ENCODE measurements around the gene PLIN4. TPM values are rescaled to one million over a fixed set of nuclear protein-coding genes. Genes with fewer than 3 reads are reported as not detected.

PLIN4 gene
- total and polyA plus RNA-seq, 9 of the 15 experiments (the other 6 are each of a cell fraction or from before 2014, with no cell fraction given) = 0.04 to 0.16 (median 0.07) TPM; not detected in 3

DNA sequence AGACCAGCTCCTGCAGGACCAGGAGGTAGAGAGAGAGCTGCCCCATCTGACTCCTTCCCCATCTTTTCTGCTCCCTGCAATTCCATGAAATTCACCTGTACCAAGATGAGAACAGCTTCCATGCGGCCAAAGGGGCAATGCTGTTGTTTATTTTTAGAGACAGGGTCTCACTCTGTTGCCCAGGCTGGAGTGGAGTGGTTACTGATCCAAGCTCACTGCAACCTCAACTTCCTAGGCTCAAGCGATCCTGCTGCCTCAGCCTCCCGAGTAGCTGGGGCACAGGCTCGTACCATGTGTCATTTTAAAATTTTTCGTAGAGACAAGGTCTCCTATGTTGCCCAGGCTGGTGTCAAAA is 3.6 kb upstream of the PLIN4 start (continued):
- TF ChIP-seq PPARD (CRISPR knock-in tag; IDR thresholded peaks at IDR 0.05) = no peak
- TF ChIP-seq ZNF780A (CRISPR knock-in tag; IDR thresholded peaks at IDR 0.05) = no peak
- no peak for TF ChIP-seq ZNF274 (IDR thresholded peaks at IDR 0.05; ENCODE audit: borderline replicate concordance, low read depth, low read length)
- no peak for TF ChIP-seq ASH1L (IDR thresholded peaks at IDR 0.05; ENCODE audit: borderline replicate concordance, low read depth, partially characterized antibody)
- no peak for TF ChIP-seq GATA2 (CRISPR knock-in tag; IDR thresholded peaks at IDR 0.05)
- TF ChIP-seq HNRNPUL1 (IDR thresholded peaks at IDR 0.05; ENCODE audit: low read length) = no peak
- no peak for TF ChIP-seq ETS2 (tag; IDR thresholded peaks at IDR 0.05; ENCODE audit: borderline replicate concordance, poor library complexity, severe bottlenecking)
- TF ChIP-seq ZNF551 (CRISPR knock-in tag; IDR thresholded peaks at IDR 0.05) = no peak
- no peak for TF ChIP-seq ZBED1 (IDR thresholded peaks at IDR 0.05)
- TF ChIP-seq ZFP30 (CRISPR knock-in tag; IDR thresholded peaks at IDR 0.05; ENCODE audit: borderline replicate concordance) = no peak
- no peak for TF ChIP-seq ZNF212 (CRISPR knock-in tag; IDR thresholded peaks at IDR 0.05)
- TF ChIP-seq POLR3G (IDR thresholded peaks at IDR 0.05; ENCODE audit: extremely low read depth, insufficient read length, insufficient replicate concordance) = no peak
- no peak for TF ChIP-seq TSC22D4 (tag; IDR thresholded peaks at IDR 0.05)

Measured in K562 (cell line).